ENCODE measurements around the gene COL4A2.

DNA sequence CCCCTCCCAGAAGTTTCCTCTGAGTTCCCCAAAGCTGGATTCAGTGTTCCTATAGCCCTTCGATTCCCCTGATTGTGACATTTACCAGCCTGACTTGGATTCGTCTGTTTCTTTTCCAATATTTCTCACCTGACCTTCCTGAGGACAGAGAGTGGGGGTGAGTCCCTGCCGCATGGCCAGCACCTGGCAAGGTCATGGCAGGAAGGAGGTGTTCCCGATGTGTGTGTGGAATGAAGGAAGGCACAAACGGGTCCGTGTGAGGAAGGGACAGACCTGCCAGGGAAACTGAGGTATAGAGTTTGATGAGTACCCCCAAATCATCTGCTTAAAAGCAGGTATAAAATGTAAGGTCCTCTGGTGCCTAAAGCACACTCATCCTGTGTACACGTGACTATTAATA lies 3.4 kb upstream of the COL4A2 start:
- TF ChIP-seq POLR2A (IDR thresholded peaks at IDR 0.05), result no peak
- TF ChIP-seq, protein P1, sequence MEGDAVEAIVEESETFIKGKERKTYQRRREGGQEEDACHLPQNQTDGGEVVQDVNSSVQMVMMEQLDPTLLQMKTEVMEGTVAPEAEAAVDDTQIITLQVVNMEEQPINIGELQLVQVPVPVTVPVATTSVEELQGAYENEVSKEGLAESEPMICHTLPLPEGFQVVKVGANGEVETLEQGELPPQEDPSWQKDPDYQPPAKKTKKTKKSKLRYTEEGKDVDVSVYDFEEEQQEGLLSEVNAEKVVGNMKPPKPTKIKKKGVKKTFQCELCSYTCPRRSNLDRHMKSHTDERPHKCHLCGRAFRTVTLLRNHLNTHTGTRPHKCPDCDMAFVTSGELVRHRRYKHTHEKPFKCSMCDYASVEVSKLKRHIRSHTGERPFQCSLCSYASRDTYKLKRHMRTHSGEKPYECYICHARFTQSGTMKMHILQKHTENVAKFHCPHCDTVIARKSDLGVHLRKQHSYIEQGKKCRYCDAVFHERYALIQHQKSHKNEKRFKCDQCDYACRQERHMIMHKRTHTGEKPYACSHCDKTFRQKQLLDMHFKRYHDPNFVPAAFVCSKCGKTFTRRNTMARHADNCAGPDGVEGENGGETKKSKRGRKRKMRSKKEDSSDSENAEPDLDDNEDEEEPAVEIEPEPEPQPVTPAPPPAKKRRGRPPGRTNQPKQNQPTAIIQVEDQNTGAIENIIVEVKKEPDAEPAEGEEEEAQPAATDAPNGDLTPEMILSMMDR (IDR thresholded peaks at IDR 0.05), result no peak

Measured in ovary (tissue), 3 donors.